ENCODE data around the gene GPRC5B. TPM values are rescaled to one million over a fixed set of nuclear protein-coding genes. Genes with fewer than 3 reads are reported as not detected.

The GPRC5B gene
- total RNA-seq, 1 experiment from 2014 or later, result 62.0 TPM

DNA sequence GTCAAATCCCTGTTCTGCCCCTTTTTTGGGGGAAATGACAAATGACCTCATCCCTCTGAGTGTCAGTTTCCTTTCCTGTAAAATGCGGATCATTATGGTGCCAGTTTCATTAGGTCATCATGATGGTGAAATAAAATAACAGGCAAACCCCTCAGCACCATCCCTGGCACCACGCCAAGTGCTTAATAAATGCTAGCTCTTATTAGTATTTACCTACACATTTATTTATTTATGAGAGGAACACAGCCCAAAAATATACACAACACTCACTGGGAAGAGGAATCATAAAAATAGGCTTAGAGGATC lies 28.6 kb upstream of the GPRC5B start:
- Histone ChIP-seq H3K79me2 (ENCODE audit: low read depth) (no peaks in the 10 kb centered on the region), H3K27me3 (ENCODE audit: insufficient read depth, low read depth) (peaks cover 18% of the 10 kb centered on the region; the same call in 1 of the 2 replicates), H3K36me3 (ENCODE audit: low read depth) (no peaks in the 10 kb centered on the region), H3K27ac (no peak overlapping the region), H4K20me1 (ENCODE audit: insufficient read depth) (no peaks in the 10 kb centered on the region), H2AFZ (no peak overlapping the region), H3K4me2 (no peak overlapping the region), H3K4me1 (replicated peaks; ENCODE audit: insufficient read depth) (no peaks in the 10 kb centered on the region), H3K9me3 (ENCODE audit: insufficient read depth, low read depth) (no peaks in the 10 kb centered on the region), H3K4me3 (no peak overlapping the region), H3F3A (ENCODE audit: insufficient read depth, low read depth) (no peaks in the 10 kb centered on the region), H3K9me2 (ENCODE audit: insufficient read depth) (no peaks in the 10 kb centered on the region)
- ChIA-PET POLR2A (ENCODE audit: unreplicated experiment) (no interaction called here), CTCF (interaction anchor here (0.5 kb wide), 1 partner anchor 329 kb away, joined by 5 read pairs; no protein-coding TSS in a partner anchor)
- no peak for DNase-seq
- TF ChIP-seq EZH2 (IDR thresholded peaks at IDR 0.05; ENCODE audit: low read depth), result no peak
- TF ChIP-seq, protein P1, sequence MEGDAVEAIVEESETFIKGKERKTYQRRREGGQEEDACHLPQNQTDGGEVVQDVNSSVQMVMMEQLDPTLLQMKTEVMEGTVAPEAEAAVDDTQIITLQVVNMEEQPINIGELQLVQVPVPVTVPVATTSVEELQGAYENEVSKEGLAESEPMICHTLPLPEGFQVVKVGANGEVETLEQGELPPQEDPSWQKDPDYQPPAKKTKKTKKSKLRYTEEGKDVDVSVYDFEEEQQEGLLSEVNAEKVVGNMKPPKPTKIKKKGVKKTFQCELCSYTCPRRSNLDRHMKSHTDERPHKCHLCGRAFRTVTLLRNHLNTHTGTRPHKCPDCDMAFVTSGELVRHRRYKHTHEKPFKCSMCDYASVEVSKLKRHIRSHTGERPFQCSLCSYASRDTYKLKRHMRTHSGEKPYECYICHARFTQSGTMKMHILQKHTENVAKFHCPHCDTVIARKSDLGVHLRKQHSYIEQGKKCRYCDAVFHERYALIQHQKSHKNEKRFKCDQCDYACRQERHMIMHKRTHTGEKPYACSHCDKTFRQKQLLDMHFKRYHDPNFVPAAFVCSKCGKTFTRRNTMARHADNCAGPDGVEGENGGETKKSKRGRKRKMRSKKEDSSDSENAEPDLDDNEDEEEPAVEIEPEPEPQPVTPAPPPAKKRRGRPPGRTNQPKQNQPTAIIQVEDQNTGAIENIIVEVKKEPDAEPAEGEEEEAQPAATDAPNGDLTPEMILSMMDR (conservative IDR thresholded peaks at IDR 0.05), result no peak
- intact Hi-C loops (cut with micrococcal nuclease; ENCODE audit: unreplicated experiment), result no loop called here
- no TSS peak for BruUV-seq (replicated peaks)

DNA sequence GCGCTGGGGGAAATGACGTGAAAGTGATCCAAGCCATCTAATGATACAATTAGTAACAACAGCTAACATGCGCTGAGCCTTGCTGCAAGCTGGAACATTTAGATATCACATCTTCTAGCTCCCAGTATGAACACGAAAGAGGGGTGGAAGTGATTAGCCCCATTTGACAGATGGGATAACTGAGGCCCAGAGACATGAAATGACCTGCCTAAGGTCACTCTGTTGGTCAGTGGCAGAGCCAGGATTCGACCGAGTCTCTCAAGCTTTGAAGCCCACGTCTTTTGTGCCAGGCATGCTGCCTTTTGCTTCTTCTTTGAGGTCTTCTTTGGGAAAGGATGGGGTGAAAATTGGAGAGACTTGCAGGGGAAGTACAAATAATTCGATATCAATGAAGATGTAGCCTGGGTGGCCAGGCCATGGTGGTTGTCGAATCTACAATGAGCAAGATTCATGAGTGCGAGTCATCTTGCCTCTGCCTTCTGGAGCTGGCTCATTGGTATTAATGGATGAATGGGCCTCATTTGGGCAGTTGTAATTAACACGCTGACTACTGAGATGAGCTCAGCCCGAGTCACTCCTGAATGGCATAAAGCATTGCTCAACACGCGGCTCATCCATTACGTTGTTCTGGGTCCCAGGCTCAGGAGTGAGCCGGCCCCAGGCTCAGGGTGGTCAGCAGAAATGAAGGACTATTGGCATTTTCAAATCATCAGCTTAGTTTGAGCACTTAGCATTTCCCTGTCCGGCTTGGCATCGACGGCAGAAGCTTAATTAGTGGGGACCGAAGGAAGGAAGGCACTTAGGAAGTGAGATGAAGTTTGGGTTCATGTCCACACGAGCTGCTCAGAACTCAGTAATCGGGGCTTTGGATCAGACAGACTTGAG lies 28.0 kb upstream of the GPRC5B start:
- Histone ChIP-seq H3K4me1 (replicated peaks; ENCODE audit: insufficient read depth) (no peaks in the 10 kb centered on the region), H3K9me2 (ENCODE audit: insufficient read depth) (no peaks in the 10 kb centered on the region), H3K36me3 (ENCODE audit: low read depth) (no peaks in the 10 kb centered on the region), H3K4me2 (no peak overlapping the region), H3K27me3 (ENCODE audit: insufficient read depth, low read depth) (peaks cover 18% of the 10 kb centered on the region; the same call in 1 of the 2 replicates), H3K9me3 (ENCODE audit: insufficient read depth, low read depth) (no peaks in the 10 kb centered on the region), H4K20me1 (ENCODE audit: insufficient read depth) (no peaks in the 10 kb centered on the region), H3K4me3 (no peak overlapping the region), H3F3A (ENCODE audit: insufficient read depth, low read depth) (no peaks in the 10 kb centered on the region), H2AFZ (no peak overlapping the region), H3K79me2 (ENCODE audit: low read depth) (no peaks in the 10 kb centered on the region), H3K27ac (no peak overlapping the region)
- TF ChIP-seq, protein P1 (conservative IDR thresholded peaks at IDR 0.05), result no peak
- TF ChIP-seq EZH2 (IDR thresholded peaks at IDR 0.05; ENCODE audit: low read depth), result no peak
- POLR2A ChIA-PET (ENCODE audit: unreplicated experiment), result no interaction called here
- no TSS peak for BruUV-seq (replicated peaks)
- intact Hi-C loops (cut with micrococcal nuclease; ENCODE audit: unreplicated experiment), result no loop called here
- CTCF ChIA-PET, result interaction anchor here (0.6 kb wide), 1 partner anchor 68 kb away, joined by 3 read pairs; no protein-coding TSS in a partner anchor
- no peak for DNase-seq

DNA sequence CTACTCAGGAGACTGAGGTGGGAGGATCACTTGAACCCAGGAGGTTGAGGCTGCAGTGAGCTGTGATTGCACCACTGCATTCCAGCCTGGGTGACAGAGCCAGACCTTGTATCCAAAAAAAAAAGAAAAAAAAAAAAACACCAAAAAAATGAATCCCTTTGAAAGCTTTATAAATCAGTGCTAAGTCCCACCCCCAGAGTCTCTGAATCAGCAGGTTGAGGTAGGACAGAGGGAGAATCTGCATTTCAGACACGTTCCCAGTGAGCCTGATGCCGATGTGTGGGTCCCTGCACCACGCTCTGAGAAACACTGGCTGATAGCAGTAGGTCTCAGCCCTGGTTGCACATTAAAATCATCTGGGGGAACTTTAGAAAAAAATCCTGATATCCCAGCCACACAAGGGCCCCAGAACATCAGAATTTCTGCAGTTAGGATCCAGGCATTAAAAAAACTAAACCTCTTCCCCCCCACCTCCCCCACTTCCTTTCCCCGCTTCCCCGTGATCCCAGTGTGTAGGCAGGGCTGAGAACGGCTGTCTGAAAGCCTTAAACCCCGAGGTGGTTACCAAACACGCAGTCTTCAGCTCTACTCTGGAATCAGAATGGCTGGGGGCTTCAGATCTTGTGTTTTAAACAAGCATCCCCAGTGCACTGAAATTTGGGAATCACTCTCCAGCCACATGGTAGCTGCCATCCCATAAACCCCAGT lies 27.3 kb upstream of the GPRC5B start:
- Histone ChIP-seq H3F3A (ENCODE audit: insufficient read depth, low read depth) (no peaks in the 10 kb centered on the region), H3K9me2 (ENCODE audit: insufficient read depth) (no peaks in the 10 kb centered on the region), H3K36me3 (ENCODE audit: low read depth) (no peaks in the 10 kb centered on the region), H3K9me3 (ENCODE audit: insufficient read depth, low read depth) (no peaks in the 10 kb centered on the region), H2AFZ (no peak overlapping the region), H3K27me3 (ENCODE audit: insufficient read depth, low read depth) (peaks cover 10% of the 10 kb centered on the region; the same call in 1 of the 2 replicates), H3K4me3 (no peak overlapping the region), H3K27ac (no peak overlapping the region), H3K4me2 (no peak overlapping the region), H4K20me1 (ENCODE audit: insufficient read depth) (no peaks in the 10 kb centered on the region), H3K4me1 (replicated peaks; ENCODE audit: insufficient read depth) (no peaks in the 10 kb centered on the region), H3K79me2 (ENCODE audit: low read depth) (no peaks in the 10 kb centered on the region)
- POLR2A ChIA-PET (ENCODE audit: unreplicated experiment), result no interaction called here
- CTCF ChIA-PET, result interaction anchor here (0.6 kb wide), 1 partner anchor 68 kb away, joined by 3 read pairs; no protein-coding TSS in a partner anchor
- intact Hi-C loops (cut with micrococcal nuclease; ENCODE audit: unreplicated experiment), result no loop called here
- no peak for DNase-seq
- no TSS peak for BruUV-seq (replicated peaks)
- TF ChIP-seq, protein P1 (conservative IDR thresholded peaks at IDR 0.05), result no peak
- no peak for TF ChIP-seq EZH2 (IDR thresholded peaks at IDR 0.05; ENCODE audit: low read depth)

All from PC-9 (cell line).